HG02763 (cell line): ENCODE results near the gene MRGPRX2.
A peak's percentile ranks its signal among the peaks of the same experiment; 100 is the strongest.

Experiments used
- ATAC-seq: cut with Tn5 transposase; IDR thresholded peaks from one replicate; pipeline ENCODE4 v1.9.1; 2021; ENCODE audit warnings: mild to moderate bottlenecking, moderate library complexity; ENCODE audit not compliant: unreplicated experiment

MRGPRX2 gene

GRCh38 chr11:19076744-19077589, 16.4 kb upstream of the MRGPRX2 start:
- ATAC-seq = no peak

GRCh38 chr11:19075636-19076035, 15.1 kb upstream of the MRGPRX2 start:
- no peak for ATAC-seq

- ATAC-seq = no peak
Measured at GRCh38 chr11:19073454-19074415, 13.2 kb upstream of the MRGPRX2 start.

GRCh38 chr11:19072464-19072863, 11.9 kb upstream of the MRGPRX2 start:
- ATAC-seq = no peak

GRCh38 chr11:19071255-19071654, 10.7 kb upstream of the MRGPRX2 start:
- peak; percentile 91 for ATAC-seq

GRCh38 chr11:19059833-19060232, 684 bp downstream of the MRGPRX2 start:
- no peak for ATAC-seq

GRCh38 chr11:19055905-19056304, 4.6 kb downstream of the MRGPRX2 start:
- ATAC-seq = no peak

GRCh38 chr11:19055016-19055415, 5.5 kb downstream of the MRGPRX2 start:
- no peak for ATAC-seq

GRCh38 chr11:19053909-19054308, 6.6 kb downstream of the MRGPRX2 start:
- ATAC-seq = no peak

- no peak for ATAC-seq
Measured at GRCh38 chr11:19050281-19050680, 10.2 kb downstream of the MRGPRX2 start.

- ATAC-seq = no peak
Measured at GRCh38 chr11:19049351-19049750, 11.2 kb downstream of the MRGPRX2 start.

GRCh38 chr11:19040051-19040450, 20.5 kb downstream of the MRGPRX2 start:
- no peak for ATAC-seq

- ATAC-seq = no peak
Measured at GRCh38 chr11:19039409-19039808, 21.1 kb downstream of the MRGPRX2 start.

- ATAC-seq = no peak
Measured at GRCh38 chr11:19032990-19033389, 27.5 kb downstream of the MRGPRX2 start.

- ATAC-seq = no peak
Measured at GRCh38 chr11:19027829-19028595, 32.5 kb downstream of the MRGPRX2 start.

- ATAC-seq = no peak
Measured at GRCh38 chr11:19026862-19027261, 33.7 kb downstream of the MRGPRX2 start.

- ATAC-seq = no peak
Measured at GRCh38 chr11:19025481-19026406, 34.8 kb downstream of the MRGPRX2 start.

- ATAC-seq = no peak
Measured at GRCh38 chr11:19020831-19021230, 39.7 kb downstream of the MRGPRX2 start.

GRCh38 chr11:19018901-19019300, 41.6 kb downstream of the MRGPRX2 start:
- ATAC-seq = no peak
